Measurements from ENCODE around the gene TREML2. TPM values are rescaled to one million over a fixed set of nuclear protein-coding genes. Genes with fewer than 3 reads are reported as not detected.

Gene TREML2
- total and polyA plus RNA-seq, 4 donors = 0.06 to 4.4 (median 1.0) TPM

- no peak overlapping the region for H3K27ac ChIP-seq (ENCODE audit: low read depth in 1 of 2, low read length in 1 of 2)
- peaks cover 0 to 2% (median 0%) of the 10 kb centered on the region in 4 donors for H3K9me3 ChIP-seq (ENCODE audit: control insufficient read depth in 4 of 4, insufficient read depth in 3 of 4, low read length in 3 of 4)
- no peak overlapping the region for H3K4me3 ChIP-seq
- no peak for TF ChIP-seq CTCF (IDR thresholded peaks at IDR 0.05; ENCODE audit: control extremely low read depth, extremely low read depth)
- H3K4me1 ChIP-seq (ENCODE audit: control insufficient read depth in 5 of 5, insufficient read depth in 5 of 5, low read length in 5 of 5) = no peaks in the 10 kb centered on the region
- no peak for DNase-seq
- no peaks in the 10 kb centered on the region for H3K36me3 ChIP-seq (ENCODE audit: control insufficient read depth in 4 of 4, insufficient read depth in 4 of 4, low read length in 4 of 4)
- no peak overlapping the region for H3K9ac ChIP-seq (ENCODE audit: insufficient read depth in 1 of 2, low read length in 2 of 2)
- 88 to 90% methylated on average over 2 of the region's 2 CpGs for WGBS, 2 donors
- ATAC-seq (ENCODE audit: insufficient read depth, low FRiP score) = no peak
- peaks cover 0 to 21% (median 2%) of the 10 kb centered on the region in 3 donors for H3K27me3 ChIP-seq (ENCODE audit: control insufficient read depth in 3 of 3, insufficient read depth in 3 of 3, low read length in 2 of 3)
These were observed 23.3 kb downstream of the TREML2 start for GRCh38 chr6:41177695-41178094.

- Histone ChIP-seq H3K4me3 (no peak overlapping the region), H3K4me1 (ENCODE audit: control insufficient read depth in 5 of 5, insufficient read depth in 5 of 5, low read length in 5 of 5) (no peaks in the 10 kb centered on the region), H3K9me3 (ENCODE audit: control insufficient read depth in 4 of 4, insufficient read depth in 3 of 4, low read length in 3 of 4) (peaks cover 0 to 2% (median 0%) of the 10 kb centered on the region in 4 donors), H3K27me3 (ENCODE audit: control insufficient read depth in 3 of 3, insufficient read depth in 3 of 3, low read length in 2 of 3) (peaks cover 0 to 21% (median 2%) of the 10 kb centered on the region in 3 donors), H3K36me3 (ENCODE audit: control insufficient read depth in 4 of 4, insufficient read depth in 4 of 4, low read length in 4 of 4) (no peaks in the 10 kb centered on the region), H3K9ac (ENCODE audit: insufficient read depth in 1 of 2, low read length in 2 of 2) (no peak overlapping the region), H3K27ac (ENCODE audit: low read depth in 1 of 2, low read length in 1 of 2) (no peak overlapping the region)
- DNase-seq (no peak), ATAC-seq (ENCODE audit: insufficient read depth, low FRiP score) (no peak)
- WGBS, 2 donors = 75 to 85% methylated on average over 3 of the region's 3 CpGs
- no peak for TF ChIP-seq CTCF (IDR thresholded peaks at IDR 0.05; ENCODE audit: control extremely low read depth, extremely low read depth)
These were observed 23.7 kb downstream of the TREML2 start for GRCh38 chr6:41177287-41177686.

GRCh38 chr6:41176189-41176588, 24.8 kb downstream of the TREML2 start:
- Histone ChIP-seq H3K27me3 (ENCODE audit: control insufficient read depth in 3 of 3, insufficient read depth in 3 of 3, low read length in 2 of 3) (peaks cover 0 to 25% (median 2%) of the 10 kb centered on the region in 3 donors), H3K9me3 (ENCODE audit: control insufficient read depth in 4 of 4, insufficient read depth in 3 of 4, low read length in 3 of 4) (peaks cover 0 to 2% (median 0%) of the 10 kb centered on the region in 4 donors), H3K4me1 (ENCODE audit: control insufficient read depth in 5 of 5, insufficient read depth in 5 of 5, low read length in 5 of 5) (no peaks in the 10 kb centered on the region), H3K36me3 (ENCODE audit: control insufficient read depth in 4 of 4, insufficient read depth in 4 of 4, low read length in 4 of 4) (no peaks in the 10 kb centered on the region), H3K9ac (ENCODE audit: insufficient read depth in 1 of 2, low read length in 2 of 2) (no peak overlapping the region), H3K27ac (ENCODE audit: low read depth in 1 of 2, low read length in 1 of 2) (no peak overlapping the region), H3K4me3 (no peak overlapping the region)
- WGBS, 2 donors = 89 to 92% methylated on average over 12 of the region's 12 CpGs
- no peak for ATAC-seq (ENCODE audit: insufficient read depth, low FRiP score)
- no peak for TF ChIP-seq CTCF (IDR thresholded peaks at IDR 0.05; ENCODE audit: control extremely low read depth, extremely low read depth)
- no peak for DNase-seq

GRCh38 chr6:41175084-41175483, 25.9 kb downstream of the TREML2 start:
- WGBS, 2 donors = 96% methylated on average over 1 of the region's 1 CpG
- no peak for ATAC-seq (ENCODE audit: insufficient read depth, low FRiP score)
- DNase-seq = no peak
- Histone ChIP-seq H3K4me3 (no peak overlapping the region), H3K27ac (ENCODE audit: low read depth in 1 of 2, low read length in 1 of 2) (no peak overlapping the region), H3K9me3 (ENCODE audit: control insufficient read depth in 4 of 4, insufficient read depth in 3 of 4, low read length in 3 of 4) (no peaks in the 10 kb centered on the region), H3K27me3 (ENCODE audit: control insufficient read depth in 3 of 3, insufficient read depth in 3 of 3, low read length in 2 of 3) (peaks cover 0 to 27% (median 2%) of the 10 kb centered on the region in 3 donors), H3K4me1 (ENCODE audit: control insufficient read depth in 5 of 5, insufficient read depth in 5 of 5, low read length in 5 of 5) (no peaks in the 10 kb centered on the region), H3K9ac (ENCODE audit: insufficient read depth in 1 of 2, low read length in 2 of 2) (no peak overlapping the region), H3K36me3 (ENCODE audit: control insufficient read depth in 4 of 4, insufficient read depth in 4 of 4, low read length in 4 of 4) (no peaks in the 10 kb centered on the region)
- no peak for TF ChIP-seq CTCF (IDR thresholded peaks at IDR 0.05; ENCODE audit: control extremely low read depth, extremely low read depth)

All from lung (tissue), 12 donors.